Endothelial cell of umbilical vein (primary cell): ENCODE measurements around the gene SLF2. TPM values are rescaled to one million over a fixed set of nuclear protein-coding genes. Genes with fewer than 3 reads are reported as not detected.

Source experiments
- BruUV-seq: library from RNA; stranded (reverse); fragments of 400-500 nt; replicated peaks from 2 replicates; lab custom pipeline; 2021; lab: Mats Ljungman, UMichigan
- CTCF ChIA-PET: fragments of 300-600, 350-600 bp; sonication (Branson Sonifier 250); formaldehyde crosslinking; loops from one replicate; lab custom pipeline; 2021; ENCODE audit warnings: antibody characterized with exemption, inconsistent platforms; lab: Charles Lee
- POLR2A ChIA-PET: fragments of 300-600, 350-600 bp; sonication (Branson Sonifier 250); formaldehyde crosslinking; loops from one replicate; lab custom pipeline; 2021; ENCODE audit warnings: antibody characterized with exemption, inconsistent platforms; lab: Charles Lee
- DNase-seq: peaks from one replicate; pipeline ENCODE4 v3.0.0-alpha.2; 2011; ENCODE audit warnings: low read depth, low spot score
- FAIRE-seq: peaks from 2 replicates; lab custom pipeline; 2011; peaks lifted over from hg19 to GRCh38; lab: Jason Lieb, UNC
- H2AFZ ChIP-seq: 2 replicates; pipeline ENCODE4 v1.6.0; 2012; ENCODE audit warnings: low read depth, low read length, control low read depth, inconsistent platforms
- H3K27ac ChIP-seq: 2 replicates; pipeline ENCODE4 v1.5.1; 2011; ENCODE audit warnings: low read depth, mild to moderate bottlenecking, control low read depth, low read length, moderate library complexity; ENCODE audit not compliant: insufficient read depth
- H3K27me3 ChIP-seq, 2 experiments: 2 replicates each; pipeline versions ENCODE4 v1.6.0 to v1.6.1; 2011; ENCODE audit warnings: low read length in 2 of 2, mixed read lengths in 1 of 2; ENCODE audit not compliant: control insufficient read depth in 2 of 2, insufficient read depth in 2 of 2
- H3K36me3 ChIP-seq, 2 experiments: 2 replicates in 1 of 2; 3 replicates in 1 of 2; pipeline ENCODE4 v1.5.1; 2011; ENCODE audit warnings: low read length in 2 of 2, mild to moderate bottlenecking in 1 of 2, moderate library complexity in 1 of 2; ENCODE audit not compliant: control insufficient read depth in 2 of 2, insufficient read depth in 2 of 2; ENCODE audit errors: extremely low read depth in 1 of 2
- H3K4me1 ChIP-seq: 3 replicates; pipeline ENCODE4 v1.5.1; 2011; ENCODE audit warnings: mild to moderate bottlenecking, low read length; ENCODE audit not compliant: control insufficient read depth, insufficient read depth; ENCODE audit errors: extremely low read depth
- H3K4me2 ChIP-seq: 2 replicates; pipeline ENCODE4 v1.6.1; 2011; ENCODE audit warnings: low read length, control low read depth, mixed read lengths; ENCODE audit not compliant: insufficient read depth
- H3K4me3 ChIP-seq, 3 experiments: fragments of 200-600 bp in 1 of 3; sonication (generic), shearing (Covaris generic) in 1 of 3; replicated peaks in 1 of 3; 2 replicates each; pipeline ENCODE4 v1.5.1; 2011 to 2016; ENCODE audit warnings: control low read depth in 3 of 3, low read length in 3 of 3, mild to moderate bottlenecking in 2 of 3, inconsistent platforms in 1 of 3, low read depth in 1 of 3, moderate library complexity in 1 of 3; ENCODE audit not compliant: insufficient read depth in 1 of 3
- H3K79me2 ChIP-seq: 2 replicates; pipeline ENCODE4 v1.6.0; 2012; ENCODE audit warnings: low read length, inconsistent platforms; ENCODE audit not compliant: control insufficient read depth, insufficient read depth
- H3K9ac ChIP-seq: replicated peaks from 2 replicates; pipeline ENCODE3; 2011; ENCODE audit warnings: low read length, control low read depth; ENCODE audit not compliant: insufficient read depth; ENCODE audit errors: extremely low read depth
- H3K9me1 ChIP-seq: replicated peaks from 3 replicates; pipeline ENCODE4 v1.6.0; 2011; ENCODE audit warnings: mild to moderate bottlenecking, low read length; ENCODE audit not compliant: control insufficient read depth, insufficient read depth; ENCODE audit errors: extremely low read depth
- H3K9me3 ChIP-seq: replicated peaks from 2 replicates; pipeline ENCODE4 v1.5.1; 2012; ENCODE audit warnings: low read length, inconsistent platforms; ENCODE audit not compliant: control insufficient read depth, insufficient read depth
- H4K20me1 ChIP-seq: replicated peaks from 2 replicates; pipeline ENCODE3; 2011; ENCODE audit warnings: mild to moderate bottlenecking, low read length; ENCODE audit not compliant: control insufficient read depth, insufficient read depth; ENCODE audit errors: extremely low read depth
- CTCF ChIP-seq, 2 donors: IDR thresholded peaks; 1 replicate in 1 of 2; 2 replicates in 1 of 2; pipeline ENCODE4 v1.5.1; 2011; ENCODE audit warnings: low read length in 2 of 2, mild to moderate bottlenecking in 2 of 2, moderate library complexity in 2 of 2, control low read depth in 1 of 2, inconsistent platforms in 1 of 2, low read depth in 1 of 2; ENCODE audit not compliant: insufficient read depth in 1 of 2; ENCODE audit errors: extremely low read depth in 1 of 2
- EZH2 ChIP-seq: IDR thresholded peaks from 2 replicates; pipeline ENCODE4 v1.6.1; 2012; ENCODE audit warnings: borderline replicate concordance, low read depth, mild to moderate bottlenecking, moderate library complexity, low read length, inconsistent platforms; ENCODE audit not compliant: severe bottlenecking
- FOS ChIP-seq: IDR thresholded peaks from 2 replicates; pipeline ENCODE4 v1.6.1; 2011; ENCODE audit warnings: mild to moderate bottlenecking, low read length, moderate library complexity, borderline replicate concordance; ENCODE audit not compliant: insufficient read depth
- GATA2 ChIP-seq: IDR thresholded peaks from 2 replicates; pipeline ENCODE4 v1.7.0; 2011; ENCODE audit warnings: low read depth, mild to moderate bottlenecking, moderate library complexity, mixed read lengths, low read length; ENCODE audit not compliant: insufficient read length, insufficient read depth
- JUN ChIP-seq: IDR thresholded peaks from 2 replicates; pipeline ENCODE4 v1.6.1; 2011; ENCODE audit warnings: borderline replicate concordance, low read depth; ENCODE audit not compliant: insufficient read length, insufficient read depth
- MAX ChIP-seq: IDR thresholded peaks from 2 replicates; pipeline ENCODE4 v1.6.1; 2011; ENCODE audit not compliant: insufficient read depth, insufficient read length
- MYC ChIP-seq: IDR thresholded peaks from one replicate; pipeline ENCODE4 v1.6.1; 2011; ENCODE audit warnings: mild to moderate bottlenecking, low read depth, low read length
- POLR2A ChIP-seq: IDR thresholded peaks from 2 replicates; pipeline ENCODE4 v1.6.1; 2012; ENCODE audit warnings: low read depth, mild to moderate bottlenecking, control low read depth, low read length
- POLR2AphosphoS5 ChIP-seq: IDR thresholded peaks from 2 replicates; pipeline ENCODE4 v1.6.1; 2012; ENCODE audit warnings: low read depth, mild to moderate bottlenecking, control low read depth, low read length, moderate library complexity; ENCODE audit not compliant: insufficient read depth
- dilution Hi-C: fragments of 300-500 bp; cut with MboI; formaldehyde crosslinking; loops from one replicate; pipeline ENCODE4 v1.15.0; 2019; ENCODE audit warnings: low sequenced_read_pairs; ENCODE audit not compliant: extremely low pct_ligation_motif_present
- intact Hi-C: fragments of 100-400 bp; cut with micrococcal nuclease; formaldehyde crosslinking; loops from one replicate; pipeline ENCODE4 v1.10.0; 2022
- polyA plus RNA-seq, 4 experiments: library from polyadenylated mRNA; depleted of rRNA in 3 of 4; stranded (reverse) in 3 of 4; unstranded in 1 of 4; fragments of >200 nt; gene quantifications; 2 replicates each; pipeline versions ENCODE4 v1.2.1 to v1.2.3, GENCODE V29; 2011 to 2012; ENCODE audit warnings: missing spikeins in 1 of 4
- total RNA-seq: library from RNA; stranded (reverse); gene quantifications from 2 replicates; pipeline ENCODE4 v1.2.3, GENCODE V29; 2021

SLF2 gene
- total and polyA plus RNA-seq, 2 donors (not counting 3 experiments of a cell fraction or from before 2014, with no cell fraction given), result 7.5 to 35.5 TPM

- BruUV-seq, result no TSS peak
- no peaks in the 10 kb centered on the region for H3K27me3 ChIP-seq
- DNase-seq, result no peak
- intact Hi-C loops, result loop anchor here (1.0 kb wide), 2 partner anchors 18 to 44 kb away; partner anchors contain the start of genes MRPL43 and TWNK
- CTCF ChIA-PET, result interaction anchor here (1.0 to 5.3 kb wide), 6 partner anchors 12 to 56 kb away, joined by 3 to 54 read pairs (median 5); partner anchors contain the start of genes MRPL43, SLF2 and TWNK
- FAIRE-seq, result no peak
- peak overlapping the region; percentile 65 for H3K4me2 ChIP-seq
- H3K27ac ChIP-seq, result no peak overlapping the region
- H3K4me3 ChIP-seq, result peak overlapping the region; percentile 13 to 57 (median 23)
- no peaks in the 10 kb centered on the region for H3K9me3 ChIP-seq
- no peaks in the 10 kb centered on the region for H3K9me1 ChIP-seq
- TF ChIP-seq MYC, result no peak
- TF ChIP-seq EZH2, result peak; percentile 1
- H4K20me1 ChIP-seq, result no peaks in the 10 kb centered on the region
- no peaks in the 10 kb centered on the region for H3K79me2 ChIP-seq
- H3K36me3 ChIP-seq, result no peaks in the 10 kb centered on the region
- POLR2A ChIA-PET, result interaction anchor here (1.4 kb wide), 1 partner anchor 19 kb away, joined by 3 read pairs; the partner anchor contains the start of genes MRPL43 and TWNK
- no peak overlapping the region for H3K9ac ChIP-seq
- dilution Hi-C loops, result no loop called here
- H3K4me1 ChIP-seq, result peaks cover 12% of the 10 kb centered on the region
- peak overlapping the region; percentile 95 for H2AFZ ChIP-seq
These were observed 56.1 kb downstream of the SLF2 start for GRCh38 chr10:100968863-100969186.

- dilution Hi-C loops, result no loop called here
- no peaks in the 10 kb centered on the region for H3K79me2 ChIP-seq
- no peaks in the 10 kb centered on the region for H3K9me1 ChIP-seq
- H3K27ac ChIP-seq, result no peak within 1 kb of the TSS
- BruUV-seq, result no TSS peak
- no peaks in the 10 kb centered on the region for H3K9me3 ChIP-seq
- H3K27me3 ChIP-seq, result no peaks in the 10 kb centered on the region
- H4K20me1 ChIP-seq, result no peaks in the 10 kb centered on the region
- ChIA-PET CTCF (interaction anchor here (0.6 to 5.3 kb wide), 13 partner anchors 12 to 91 kb away, joined by 3 to 54 read pairs (median 4); partner anchors contain the start of genes MRPL43, SLF2 and TWNK), POLR2A (interaction anchor here (1.4 kb wide), 1 partner anchor 18 kb away, joined by 3 read pairs; the partner anchor contains the start of genes MRPL43 and TWNK)
- no peak for TF ChIP-seq MAX
- no peak for TF ChIP-seq POLR2AphosphoS5
- no peak for TF ChIP-seq GATA2
- peak; percentile 76 to 88 for TF ChIP-seq CTCF (IDR thresholded peaks at IDR 0.05; ENCODE audit: extremely low read depth in 1 of 2, insufficient read depth in 1 of 2, low read depth in 1 of 2, low read length in 2 of 2)
- TF ChIP-seq JUN, result no peak
- TF ChIP-seq MYC, result no peak
- TF ChIP-seq FOS, result no peak
- peak; percentile 17 for TF ChIP-seq EZH2
- no peak for TF ChIP-seq POLR2A
- H3K4me3 ChIP-seq, result peak within 1 kb of the TSS; percentile 57 to 75 (median 62)
- H3K36me3 ChIP-seq, result no peaks in the 10 kb centered on the region
- peak within 1 kb of the TSS; percentile 76 for H3K4me2 ChIP-seq
- H3K9ac ChIP-seq, result no peak within 1 kb of the TSS
- DNase-seq (peak; percentile 43), FAIRE-seq (no peak)
- peak within 1 kb of the TSS; percentile 96 for H2AFZ ChIP-seq
- intact Hi-C loops, result loop anchor here (1.0 kb wide), 2 partner anchors 18 to 44 kb away; partner anchors contain the start of genes MRPL43 and TWNK
- H3K4me1 ChIP-seq, result peaks cover 12% of the 10 kb centered on the region
These were observed 56.7 kb downstream of the SLF2 start, which contains the start of gene SEMA4G for GRCh38 chr10:100969187-100970075. TSS of gene SEMA4G (plus strand) at chr10:100969504. CDS start at chr10:100972913, 3,409 bp downstream.
